Right atrium auricular region (tissue), 2 donors: ENCODE results near the gene EXOC4. TPM values are rescaled to one million over a fixed set of nuclear protein-coding genes. Genes with fewer than 3 reads are reported as not detected.

ENCODE experiments used
- DNase-seq: peaks from one replicate; pipeline ENCODE4 v3.0.0-alpha.2; 2019; ENCODE audit warnings: low spot score
- H3K27ac ChIP-seq, 2 donors: fragments of 200-600 bp; sonication (generic); 1 replicate in 1 of 2; 2 replicates in 1 of 2; pipeline ENCODE4 v1.5.1; 2016 to 2019
- H3K27me3 ChIP-seq, 2 donors: fragments of 200-600 bp; sonication (generic); one replicate each; pipeline versions ENCODE4 v1.5.1 to v1.6.0; 2017 to 2019
- H3K36me3 ChIP-seq: fragments of 200-600 bp; sonication (generic); one replicate; pipeline ENCODE4 v1.5.1; 2016
- H3K4me1 ChIP-seq, 2 donors: fragments of 200-600 bp; sonication (generic); one replicate each; pipeline versions ENCODE4 v1.5.1 to v1.6.0; 2017 to 2019
- H3K4me3 ChIP-seq, 2 donors: fragments of 200-600 bp; sonication (generic); 1 replicate in 1 of 2; 2 replicates in 1 of 2; pipeline ENCODE4 v1.5.1; 2017 to 2019; ENCODE audit warnings: mild to moderate bottlenecking in 1 of 2, moderate library complexity in 1 of 2
- H3K9me3 ChIP-seq, 2 donors: fragments of 200-600 bp; sonication (generic); one replicate each; pipeline ENCODE4 v1.5.1; 2019
- total RNA-seq, 2 donors: library from RNA; depleted of rRNA; stranded (reverse); fragments of >200 nt; gene quantifications; one replicate each; pipeline ENCODE4 v1.1.0, GENCODE V29; 2016
- TF ChIP-seq, protein P1 (sequence below), 2 donors: fragments of 200-600 bp; sonication (generic); IDR thresholded peaks; one replicate each; pipeline ENCODE4 v1.5.1; 2019; ENCODE audit warnings: antibody characterized with exemption in 2 of 2

EXOC4 gene
- total RNA-seq, 2 donors from 2014 or later = 24.7 to 30.6 TPM

DNA sequence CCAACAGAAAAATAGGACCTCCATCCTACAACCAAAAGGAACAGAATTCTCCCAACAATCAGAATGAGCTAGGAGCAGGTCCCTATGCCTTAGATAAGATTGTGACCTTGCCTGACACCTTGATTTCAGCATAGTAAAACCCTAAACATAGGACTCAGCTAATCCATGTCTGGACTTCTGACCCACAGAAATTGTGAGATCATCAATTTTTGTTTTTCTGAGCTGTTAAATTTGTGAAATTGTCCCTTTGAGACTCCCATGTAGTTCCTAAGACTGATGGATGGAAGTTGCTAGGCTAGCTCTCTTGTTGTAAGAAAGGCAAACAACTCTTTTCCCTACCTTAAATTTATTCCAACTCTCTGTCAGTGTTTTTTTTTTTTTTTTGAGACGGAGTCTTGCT is 244.2 kb downstream of the EXOC4 start:
- no peaks in the 10 kb centered on the region for H3K4me1 ChIP-seq
- H3K36me3 ChIP-seq = no peaks in the 10 kb centered on the region
- H3K27me3 ChIP-seq = no peaks in the 10 kb centered on the region
- H3K9me3 ChIP-seq = no peaks in the 10 kb centered on the region
- TF ChIP-seq, protein P1, sequence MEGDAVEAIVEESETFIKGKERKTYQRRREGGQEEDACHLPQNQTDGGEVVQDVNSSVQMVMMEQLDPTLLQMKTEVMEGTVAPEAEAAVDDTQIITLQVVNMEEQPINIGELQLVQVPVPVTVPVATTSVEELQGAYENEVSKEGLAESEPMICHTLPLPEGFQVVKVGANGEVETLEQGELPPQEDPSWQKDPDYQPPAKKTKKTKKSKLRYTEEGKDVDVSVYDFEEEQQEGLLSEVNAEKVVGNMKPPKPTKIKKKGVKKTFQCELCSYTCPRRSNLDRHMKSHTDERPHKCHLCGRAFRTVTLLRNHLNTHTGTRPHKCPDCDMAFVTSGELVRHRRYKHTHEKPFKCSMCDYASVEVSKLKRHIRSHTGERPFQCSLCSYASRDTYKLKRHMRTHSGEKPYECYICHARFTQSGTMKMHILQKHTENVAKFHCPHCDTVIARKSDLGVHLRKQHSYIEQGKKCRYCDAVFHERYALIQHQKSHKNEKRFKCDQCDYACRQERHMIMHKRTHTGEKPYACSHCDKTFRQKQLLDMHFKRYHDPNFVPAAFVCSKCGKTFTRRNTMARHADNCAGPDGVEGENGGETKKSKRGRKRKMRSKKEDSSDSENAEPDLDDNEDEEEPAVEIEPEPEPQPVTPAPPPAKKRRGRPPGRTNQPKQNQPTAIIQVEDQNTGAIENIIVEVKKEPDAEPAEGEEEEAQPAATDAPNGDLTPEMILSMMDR (IDR thresholded peaks at IDR 0.05) = no peak
- DNase-seq = no peak
- no peak overlapping the region for H3K4me3 ChIP-seq
- no peak overlapping the region for H3K27ac ChIP-seq

DNA sequence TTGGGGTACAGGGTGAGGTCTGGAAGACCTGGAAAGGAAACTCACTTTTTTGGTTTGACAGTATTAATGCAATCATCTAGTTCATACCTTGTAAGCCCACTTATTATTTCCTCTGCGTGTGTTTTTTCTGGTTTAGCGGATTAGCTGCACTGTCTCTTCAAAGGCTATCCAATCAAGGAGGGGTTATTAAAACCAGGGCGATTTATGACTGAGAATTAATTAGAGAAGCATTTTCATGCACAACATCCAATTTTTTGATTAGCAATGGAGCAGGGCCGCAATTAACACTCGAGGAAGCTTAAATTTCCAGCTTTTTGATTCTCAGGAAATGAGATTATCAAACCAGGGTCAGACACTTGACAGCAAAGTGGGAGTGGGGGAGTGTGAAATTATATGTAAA is 248.9 kb downstream of the EXOC4 start:
- Histone ChIP-seq H3K9me3 (no peaks in the 10 kb centered on the region), H3K36me3 (no peaks in the 10 kb centered on the region), H3K4me3 (no peak overlapping the region), H3K27ac (no peak overlapping the region), H3K27me3 (no peaks in the 10 kb centered on the region), H3K4me1 (no peaks in the 10 kb centered on the region)
- no peak for DNase-seq
- TF ChIP-seq, protein P1 (IDR thresholded peaks at IDR 0.05) = no peak

DNA sequence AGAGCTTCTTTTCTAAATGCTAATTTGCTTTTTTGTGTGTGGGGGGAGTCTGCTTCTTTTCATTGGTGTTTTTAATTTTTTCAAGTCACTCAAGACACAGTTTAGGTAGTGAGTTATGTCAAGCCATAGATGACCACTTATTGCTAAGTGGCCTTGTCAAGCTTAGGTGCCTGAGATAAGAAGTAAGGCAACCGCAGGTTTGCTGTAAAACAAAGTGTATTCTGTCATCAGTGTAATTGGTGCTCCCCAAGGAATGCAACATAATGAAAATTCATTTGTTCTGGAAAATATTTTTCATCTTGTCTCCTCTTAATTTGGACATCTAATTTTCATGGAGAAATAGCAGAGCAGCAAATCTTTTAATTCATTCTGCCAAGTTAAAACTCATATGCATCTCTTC is 249.6 kb downstream of the EXOC4 start:
- Histone ChIP-seq H3K4me1 (no peaks in the 10 kb centered on the region), H3K27me3 (no peaks in the 10 kb centered on the region), H3K36me3 (no peaks in the 10 kb centered on the region), H3K27ac (no peak overlapping the region), H3K9me3 (no peaks in the 10 kb centered on the region), H3K4me3 (no peak overlapping the region)
- no peak for DNase-seq
- TF ChIP-seq, protein P1 (IDR thresholded peaks at IDR 0.05) = no peak

DNA sequence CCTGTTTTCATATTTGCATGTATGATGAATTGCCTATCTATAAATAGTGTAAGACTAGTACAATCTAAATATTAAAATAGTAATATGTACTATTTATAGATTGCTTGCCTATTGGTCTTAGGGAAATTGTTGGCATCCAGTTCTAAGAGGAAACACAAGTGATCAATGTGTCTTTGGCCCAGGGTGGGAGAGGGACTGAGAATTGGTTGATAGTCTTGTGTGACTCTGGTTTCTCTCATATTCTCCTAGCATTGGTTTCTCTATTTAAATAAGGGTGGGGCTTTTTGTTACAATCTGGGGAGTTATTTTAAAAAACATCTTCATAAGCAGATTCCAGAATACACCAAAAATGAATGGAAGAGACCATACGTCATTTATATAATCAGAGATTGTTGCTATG is 250.1 kb downstream of the EXOC4 start:
- no peak for DNase-seq
- Histone ChIP-seq H3K36me3 (no peaks in the 10 kb centered on the region), H3K27me3 (no peaks in the 10 kb centered on the region), H3K4me1 (no peaks in the 10 kb centered on the region), H3K9me3 (no peaks in the 10 kb centered on the region), H3K4me3 (no peak overlapping the region), H3K27ac (no peak overlapping the region)
- TF ChIP-seq, protein P1 (IDR thresholded peaks at IDR 0.05) = no peak

DNA sequence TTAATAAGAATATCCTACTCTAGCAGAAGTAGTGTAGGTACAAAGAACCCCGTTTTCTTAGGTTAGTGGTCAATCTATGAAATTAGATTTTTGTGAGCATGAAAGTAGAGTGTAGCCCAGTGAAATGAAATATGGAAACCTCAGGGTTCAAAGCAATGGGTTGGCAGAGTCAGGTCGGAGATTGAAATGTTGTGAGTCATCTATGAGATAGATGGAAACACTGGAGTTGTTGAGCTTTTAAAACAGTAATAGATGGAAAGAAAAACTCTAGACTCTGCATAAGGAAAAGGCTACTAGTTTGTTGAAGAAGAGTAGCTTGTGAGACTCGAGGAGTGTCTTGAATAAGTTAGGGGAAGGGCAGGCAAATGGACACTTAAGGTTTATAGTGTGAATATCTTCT is 251.9 kb downstream of the EXOC4 start:
- H3K9me3 ChIP-seq = no peaks in the 10 kb centered on the region
- no peak overlapping the region for H3K4me3 ChIP-seq
- no peaks in the 10 kb centered on the region for H3K36me3 ChIP-seq
- DNase-seq = no peak
- H3K27ac ChIP-seq = no peak overlapping the region
- no peaks in the 10 kb centered on the region for H3K4me1 ChIP-seq
- TF ChIP-seq, protein P1 (IDR thresholded peaks at IDR 0.05) = no peak
- no peaks in the 10 kb centered on the region for H3K27me3 ChIP-seq

DNA sequence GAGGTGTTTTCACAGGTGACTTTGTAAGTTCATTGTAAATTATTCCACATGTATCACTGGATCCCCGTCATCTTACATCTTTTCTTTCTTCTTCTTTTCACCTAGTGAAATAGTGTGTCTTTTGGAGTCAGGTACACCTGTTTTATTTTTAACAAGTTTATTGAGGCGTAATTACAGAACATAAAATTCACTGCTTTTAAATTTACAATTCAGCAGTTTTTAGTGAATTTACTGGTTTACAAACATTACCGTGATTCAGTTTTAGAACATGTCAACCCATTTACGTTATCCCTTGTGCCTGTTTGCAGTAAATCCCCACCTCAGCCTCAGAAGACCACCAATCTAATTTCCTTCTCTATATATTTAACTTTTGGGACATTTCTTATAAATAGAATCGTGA is 256.9 kb downstream of the EXOC4 start:
- H3K27ac ChIP-seq = no peak overlapping the region
- no peaks in the 10 kb centered on the region for H3K9me3 ChIP-seq
- H3K27me3 ChIP-seq = no peaks in the 10 kb centered on the region
- H3K36me3 ChIP-seq = no peaks in the 10 kb centered on the region
- no peak for DNase-seq
- TF ChIP-seq, protein P1 (IDR thresholded peaks at IDR 0.05) = no peak
- no peak overlapping the region for H3K4me3 ChIP-seq
- H3K4me1 ChIP-seq = no peaks in the 10 kb centered on the region
